Thyroid gland (tissue), 4 donors: ENCODE measurements around the gene TRMT2A.

Source experiments
- CTCF ChIP-seq, 6 experiments: fragments of 200-600 bp in 3 of 6; fragments of 450-650 bp in 3 of 6; sonication (generic) in 3 of 6; IDR thresholded peaks; one replicate each; pipeline ENCODE4 v1.5.1; 2016 to 2019; ENCODE audit warnings: antibody characterized with exemption in 6 of 6, mild to moderate bottlenecking in 2 of 6, inconsistent platforms in 1 of 6, moderate library complexity in 1 of 6
- POLR2A ChIP-seq, 2 donors: fragments of 450-650 bp; IDR thresholded peaks; one replicate each; pipeline ENCODE4 v1.6.1; 2017; ENCODE audit warnings: antibody characterized with exemption in 2 of 2, mild to moderate bottlenecking in 2 of 2, moderate library complexity in 1 of 2

GRCh38 chr22:20145206-20145831 is 28.3 kb upstream of the TRMT2A start:
- TF ChIP-seq POLR2A (IDR thresholded peaks at IDR 0.05) (no peak), CTCF (IDR thresholded peaks at IDR 0.05) (no peak)
